Hepatocyte (in vitro differentiated cells): ENCODE data around the gene PTPRM. TPM values are rescaled to one million over a fixed set of nuclear protein-coding genes. Genes with fewer than 3 reads are reported as not detected.

Experiments used
- DNase-seq: peaks from one replicate; pipeline ENCODE4 v3.0.0-alpha.2; 2016; ENCODE audit warnings: low spot score
- H2AFZ ChIP-seq: fragments of 200-600 bp; sonication (generic); 2 replicates; pipeline ENCODE4 v1.6.0; 2016; ENCODE audit warnings: antibody characterized with exemption, mild to moderate bottlenecking
- H3K27ac ChIP-seq: fragments of 200-600 bp; sonication (generic); 2 replicates; pipeline ENCODE4 v1.5.1; 2016; ENCODE audit warnings: mild to moderate bottlenecking
- H3K27me3 ChIP-seq: fragments of 200-600 bp; sonication (generic); 2 replicates; pipeline ENCODE4 v1.6.1; 2016
- H3K36me3 ChIP-seq: fragments of 200-600 bp; sonication (generic); replicated peaks from 2 replicates; pipeline ENCODE4 v1.5.1; 2016; ENCODE audit warnings: low read depth; ENCODE audit not compliant: insufficient read depth
- H3K4me1 ChIP-seq: fragments of 200-600 bp; sonication (generic); 2 replicates; pipeline ENCODE4 v1.5.1; 2016; ENCODE audit warnings: mild to moderate bottlenecking, moderate library complexity; ENCODE audit not compliant: insufficient read depth
- H3K4me2 ChIP-seq: fragments of 200-600 bp; sonication (generic); 2 replicates; pipeline ENCODE4 v1.6.0; 2016
- H3K4me3 ChIP-seq: fragments of 200-600 bp; sonication (generic); 2 replicates; pipeline ENCODE4 v1.5.1; 2016; ENCODE audit warnings: mild to moderate bottlenecking
- H3K79me2 ChIP-seq: fragments of 200-600 bp; sonication (generic); 2 replicates; pipeline ENCODE4 v1.6.0; 2017; ENCODE audit warnings: mild to moderate bottlenecking
- H3K9me2 ChIP-seq: fragments of 200-600 bp; sonication (generic); replicated peaks from 2 replicates; pipeline ENCODE4 v1.6.0; 2017; ENCODE audit warnings: mild to moderate bottlenecking; ENCODE audit not compliant: insufficient read depth
- H3K9me3 ChIP-seq: fragments of 200-600 bp; sonication (generic); 2 replicates; pipeline ENCODE4 v1.5.1; 2016; ENCODE audit warnings: low read depth, mild to moderate bottlenecking
- H4K20me1 ChIP-seq: fragments of 200-600 bp; sonication (generic); 2 replicates; pipeline ENCODE4 v1.6.0; 2016; ENCODE audit warnings: mild to moderate bottlenecking; ENCODE audit not compliant: insufficient read depth, poor library complexity, severe bottlenecking
- EZH2 ChIP-seq: fragments of 200-600 bp; sonication (generic); IDR thresholded peaks from 2 replicates; pipeline ENCODE4 v1.6.1; 2016; ENCODE audit warnings: antibody characterized with exemption, mild to moderate bottlenecking, borderline replicate concordance
- EZH2phosphoT487 ChIP-seq: fragments of 200-600 bp; sonication (generic); IDR thresholded peaks from one replicate; pipeline ENCODE4 v1.6.1; 2018; ENCODE audit warnings: antibody characterized with exemption, mild to moderate bottlenecking, low read depth, moderate library complexity; ENCODE audit not compliant: unreplicated experiment, severe bottlenecking
- WGBS: methylation state at CpG from one replicate; pipeline ENCODE4 v1.1.6; 2016; ENCODE audit warnings: low lambda C conversion rate; ENCODE audit errors: missing lambda C conversion rate; 5-methylcytosine and 5-hydroxymethylcytosine counted together
- polyA plus RNA-seq: library from polyadenylated mRNA; unstranded; fragments of >200 nt; fragmentation: Nextera tagmentation; extraction: Ambion mirVana; gene quantifications from 2 replicates; pipeline ENCODE4 v1.2.1, GENCODE V29; 2016
- total RNA-seq: library from RNA; depleted of rRNA; stranded (reverse); fragments of >200 nt; gene quantifications from 2 replicates; pipeline ENCODE4 v1.2.3, GENCODE V29; 2014
- TF ChIP-seq, protein P1 (sequence below): fragments of 200-600 bp; sonication (generic); IDR thresholded peaks from 2 replicates; pipeline ENCODE4 v1.5.1; 2016; ENCODE audit warnings: antibody characterized with exemption, mild to moderate bottlenecking; ENCODE audit not compliant: poor library complexity

PTPRM gene
- total and polyA plus RNA-seq, 2 experiments from 2014 or later: 26.1 to 47.4 TPM

DNA sequence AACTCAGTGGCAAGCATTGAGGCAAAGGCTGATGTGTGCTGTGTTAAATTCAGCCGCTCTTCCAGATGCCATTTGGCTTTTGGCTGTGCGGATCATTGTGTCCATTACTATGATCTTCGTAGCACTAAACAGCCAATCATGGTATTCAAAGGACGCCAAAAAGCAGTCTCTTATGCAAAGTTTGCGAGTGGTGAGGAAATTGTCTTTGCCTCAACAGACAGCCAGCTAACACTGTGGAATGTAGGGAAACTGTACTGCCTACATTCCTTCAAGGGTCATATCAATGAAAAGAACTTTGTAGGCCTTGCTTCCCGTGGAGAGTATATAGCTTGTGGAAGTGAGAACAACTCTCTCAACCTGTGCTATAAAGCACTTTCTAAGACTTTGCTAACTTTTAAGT lies 846.6 kb downstream of the PTPRM start:
- no peaks in the 10 kb centered on the region for H4K20me1 ChIP-seq
- no peak overlapping the region for H3K27ac ChIP-seq
- 55% methylated on average over 6 of the region's 6 CpGs for WGBS
- no peaks in the 10 kb centered on the region for H3K79me2 ChIP-seq
- H3K4me1 ChIP-seq: no peaks in the 10 kb centered on the region
- H3K9me3 ChIP-seq: peaks cover 6% of the 10 kb centered on the region
- H3K36me3 ChIP-seq: no peaks in the 10 kb centered on the region
- no peak overlapping the region for H3K4me3 ChIP-seq
- H3K9me2 ChIP-seq: no peaks in the 10 kb centered on the region
- no peak overlapping the region for H3K4me2 ChIP-seq
- no peak for DNase-seq
- H2AFZ ChIP-seq: no peak overlapping the region
- TF ChIP-seq EZH2phosphoT487 (no peak), EZH2 (no peak)
- TF ChIP-seq, protein P1, sequence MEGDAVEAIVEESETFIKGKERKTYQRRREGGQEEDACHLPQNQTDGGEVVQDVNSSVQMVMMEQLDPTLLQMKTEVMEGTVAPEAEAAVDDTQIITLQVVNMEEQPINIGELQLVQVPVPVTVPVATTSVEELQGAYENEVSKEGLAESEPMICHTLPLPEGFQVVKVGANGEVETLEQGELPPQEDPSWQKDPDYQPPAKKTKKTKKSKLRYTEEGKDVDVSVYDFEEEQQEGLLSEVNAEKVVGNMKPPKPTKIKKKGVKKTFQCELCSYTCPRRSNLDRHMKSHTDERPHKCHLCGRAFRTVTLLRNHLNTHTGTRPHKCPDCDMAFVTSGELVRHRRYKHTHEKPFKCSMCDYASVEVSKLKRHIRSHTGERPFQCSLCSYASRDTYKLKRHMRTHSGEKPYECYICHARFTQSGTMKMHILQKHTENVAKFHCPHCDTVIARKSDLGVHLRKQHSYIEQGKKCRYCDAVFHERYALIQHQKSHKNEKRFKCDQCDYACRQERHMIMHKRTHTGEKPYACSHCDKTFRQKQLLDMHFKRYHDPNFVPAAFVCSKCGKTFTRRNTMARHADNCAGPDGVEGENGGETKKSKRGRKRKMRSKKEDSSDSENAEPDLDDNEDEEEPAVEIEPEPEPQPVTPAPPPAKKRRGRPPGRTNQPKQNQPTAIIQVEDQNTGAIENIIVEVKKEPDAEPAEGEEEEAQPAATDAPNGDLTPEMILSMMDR: no peak
- H3K27me3 ChIP-seq: no peaks in the 10 kb centered on the region

DNA sequence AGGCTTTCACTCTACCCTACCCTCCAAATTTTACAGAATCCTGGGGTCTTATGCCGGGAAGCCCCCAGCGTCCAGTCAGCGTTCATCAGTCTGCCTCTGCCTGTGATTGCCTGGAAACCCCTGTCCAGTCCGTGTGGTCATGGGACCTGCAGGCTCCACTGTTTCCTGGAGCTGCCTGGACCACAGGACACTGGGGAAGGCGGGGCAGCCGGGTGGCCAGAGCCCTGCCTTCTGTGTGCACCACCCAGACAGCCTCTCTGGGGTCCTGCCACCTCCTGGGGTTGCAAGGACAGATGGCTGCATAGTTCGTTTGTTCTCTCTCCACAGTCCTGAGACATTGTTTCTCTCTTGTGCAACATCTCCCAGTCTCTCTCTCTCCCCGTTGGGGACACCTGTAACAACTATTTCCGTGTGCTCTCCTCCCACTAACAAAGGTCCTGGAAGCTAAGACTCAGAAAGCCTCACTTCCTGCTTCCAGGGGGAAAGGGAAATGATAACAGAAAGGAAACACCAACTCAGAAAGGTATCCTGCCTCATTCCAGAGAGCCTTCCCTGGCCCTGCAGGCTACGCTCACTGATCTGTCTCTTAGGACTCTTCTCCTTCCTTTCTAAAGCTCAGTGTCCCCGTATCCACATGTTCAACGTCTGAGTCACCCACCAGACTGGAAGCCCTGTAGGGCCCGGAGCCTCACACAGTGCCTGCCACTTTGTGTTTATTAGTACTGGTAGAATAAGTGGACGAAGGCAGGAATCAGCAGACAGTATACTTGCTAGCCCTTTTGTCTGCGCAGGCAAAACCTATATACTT lies 849.3 kb downstream of the PTPRM start:
- H2AFZ ChIP-seq: no peak overlapping the region
- H3K27me3 ChIP-seq: no peaks in the 10 kb centered on the region
- no peaks in the 10 kb centered on the region for H3K9me2 ChIP-seq
- no peak overlapping the region for H3K27ac ChIP-seq
- no peaks in the 10 kb centered on the region for H3K4me1 ChIP-seq
- no peak for DNase-seq
- H3K79me2 ChIP-seq: no peaks in the 10 kb centered on the region
- no peak overlapping the region for H3K4me2 ChIP-seq
- H3K4me3 ChIP-seq: no peak overlapping the region
- TF ChIP-seq EZH2 (no peak), EZH2phosphoT487 (no peak)
- TF ChIP-seq, protein P1: no peak
- H3K36me3 ChIP-seq: no peaks in the 10 kb centered on the region
- H4K20me1 ChIP-seq: no peaks in the 10 kb centered on the region
- WGBS: 61% methylated on average over 15 of the region's 15 CpGs
- H3K9me3 ChIP-seq: no peaks in the 10 kb centered on the region

DNA sequence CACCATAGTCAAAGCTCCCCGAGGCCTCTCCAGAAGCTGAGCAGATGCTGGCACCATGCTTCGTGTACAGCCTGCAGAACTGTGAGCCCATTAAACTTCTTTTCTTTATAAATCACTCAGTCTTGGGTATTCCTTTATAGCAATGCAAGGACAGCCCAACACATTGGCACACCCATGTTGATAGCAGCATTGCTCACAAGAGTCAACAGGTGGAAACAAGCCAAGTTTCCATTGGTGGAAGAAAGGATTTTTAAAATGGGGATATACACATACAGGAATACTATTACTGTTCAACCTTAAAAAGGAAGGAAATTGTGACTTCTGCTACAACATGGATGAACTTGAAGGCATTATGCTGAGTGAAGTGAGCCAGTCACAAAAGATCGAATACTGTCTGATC lies 855.3 kb downstream of the PTPRM start:
- H3K27me3 ChIP-seq: no peaks in the 10 kb centered on the region
- H3K36me3 ChIP-seq: no peaks in the 10 kb centered on the region
- no peaks in the 10 kb centered on the region for H3K9me2 ChIP-seq
- no peak overlapping the region for H2AFZ ChIP-seq
- no peak for DNase-seq
- no peak overlapping the region for H3K4me3 ChIP-seq
- no peaks in the 10 kb centered on the region for H4K20me1 ChIP-seq
- no peak overlapping the region for H3K27ac ChIP-seq
- no peaks in the 10 kb centered on the region for H3K79me2 ChIP-seq
- TF ChIP-seq, protein P1: no peak
- TF ChIP-seq EZH2: no peak
- TF ChIP-seq EZH2phosphoT487: no peak
- H3K9me3 ChIP-seq: no peaks in the 10 kb centered on the region
- 97% methylated on average over 3 of the region's 3 CpGs for WGBS
- no peak overlapping the region for H3K4me2 ChIP-seq
- H3K4me1 ChIP-seq: no peaks in the 10 kb centered on the region
